HFF-Myc (cell line): ENCODE results near the gene ZNHIT2.
A peak's percentile ranks its signal among the peaks of the same experiment; 100 is the strongest.

Source experiments
- DNase-seq: peaks from one replicate; pipeline ENCODE4 v3.0.0-alpha.2; 2011; ENCODE audit warnings: low read depth; ENCODE audit errors: extremely low read depth
- H3K4me3 ChIP-seq: replicated peaks from 2 replicates; pipeline ENCODE4 v1.5.1; 2011; ENCODE audit warnings: low read depth, mild to moderate bottlenecking, control low read depth, low read length
- CTCF ChIP-seq: IDR thresholded peaks from 2 replicates; pipeline ENCODE4 v1.5.1; 2012; ENCODE audit warnings: mild to moderate bottlenecking, low read depth, low read length, control low read depth; ENCODE audit errors: missing control alignments

ZNHIT2 gene

GRCh38 chr11:65112546-65113360 lies 4.7 kb downstream of the ZNHIT2 start:
- peak; percentile 85 for TF ChIP-seq CTCF
- no peak for DNase-seq
- H3K4me3 ChIP-seq: peak overlapping the region; percentile 52

- TF ChIP-seq CTCF: no peak
- peak within 1 kb of the TSS; percentile 52 for H3K4me3 ChIP-seq
- no peak for DNase-seq
Measured at GRCh38 chr11:65111744-65112545, 5.6 kb downstream of the ZNHIT2 start, which contains the start of gene TM7SF2. Gene TM7SF2 (plus strand): TSS chr11:65111872. CDS start chr11:65112016, 144 bp downstream.

- no peak overlapping the region for H3K4me3 ChIP-seq
- DNase-seq: no peak
- TF ChIP-seq CTCF: no peak
Measured at GRCh38 chr11:65111159-65111743, 6.2 kb downstream of the ZNHIT2 start.

GRCh38 chr11:65110354-65110861 lies 7.1 kb downstream of the ZNHIT2 start:
- no peak overlapping the region for H3K4me3 ChIP-seq
- DNase-seq: peak; percentile 54

GRCh38 chr11:65109231-65110198 lies 8.0 kb downstream of the ZNHIT2 start:
- TF ChIP-seq CTCF: no peak
- no peak overlapping the region for H3K4me3 ChIP-seq
- DNase-seq: no peak

More at GRCh38 chr11:65110354-65110861, 7.1 kb downstream of the ZNHIT2 start:
- TF ChIP-seq CTCF: peak; percentile 97
